ENCODE measurements around the gene TM7SF2. TPM values are rescaled to one million over a fixed set of nuclear protein-coding genes. Genes with fewer than 3 reads are reported as not detected.

Gene TM7SF2
- polyA plus RNA-seq, 1 donor (not counting 4 experiments of a cell fraction or from before 2014, with no cell fraction given) = 9.7 TPM

- dilution Hi-C loops (cut with MboI; ENCODE audit: extremely low pct_ligation_motif_present, low sequenced_read_pairs) = no loop called here
- H3K27me3 ChIP-seq (ENCODE audit: control insufficient read depth, extremely low read depth, insufficient read depth, low read length) = no peaks in the 10 kb centered on the region
- no peaks in the 10 kb centered on the region for H3K4me1 ChIP-seq (ENCODE audit: control insufficient read depth, extremely low read depth, insufficient read depth, low read length)
- DNase-seq (ENCODE audit: low read depth, low spot score) (no peak), FAIRE-seq (no peak)
- no peaks in the 10 kb centered on the region for H3K36me3 ChIP-seq (ENCODE audit: control insufficient read depth in 2 of 2, extremely low read depth in 1 of 2, insufficient read depth in 2 of 2, low read length in 2 of 2)
- TF ChIP-seq CTCF (optimal IDR thresholded peaks at IDR 0.05 in 1 of 3, IDR thresholded peaks at IDR 0.05 in 1 of 3, conservative IDR thresholded peaks at IDR 0.05 in 1 of 3; ENCODE audit: extremely low read depth in 1 of 3, insufficient read depth in 2 of 3, low read length in 3 of 3) (no peak), EZH2 (IDR thresholded peaks at IDR 0.05; ENCODE audit: low read length) (no peak)
- no peaks in the 10 kb centered on the region for H3K9me1 ChIP-seq (ENCODE audit: control insufficient read depth, extremely low read depth, insufficient read depth, low read length)
- no peaks in the 10 kb centered on the region for H3K9me3 ChIP-seq (ENCODE audit: control insufficient read depth, low read depth, low read length)
- no peak overlapping the region for H3K27ac ChIP-seq (ENCODE audit: control insufficient read depth, insufficient read depth, low read length)
- no peaks in the 10 kb centered on the region for H4K20me1 ChIP-seq (ENCODE audit: control insufficient read depth, extremely low read depth, insufficient read depth, low read length)
- H2AFZ ChIP-seq (ENCODE audit: control insufficient read depth, low read length) = no peak overlapping the region
- no peak overlapping the region for H3K4me3 ChIP-seq (ENCODE audit: control insufficient read depth in 2 of 3, extremely low read depth in 1 of 3, insufficient read depth in 2 of 3, low read depth in 1 of 3, low read length in 3 of 3)
- H3K9ac ChIP-seq (ENCODE audit: control insufficient read depth, extremely low read depth, insufficient read depth, low read length) = no peak overlapping the region
- H3K79me2 ChIP-seq (ENCODE audit: control insufficient read depth, insufficient read depth, low read length) = no peaks in the 10 kb centered on the region
- no peak overlapping the region for H3K4me2 ChIP-seq (ENCODE audit: control insufficient read depth, extremely low read depth, insufficient read depth, low read depth, low read length)
Measured at GRCh38 chr11:65067446-65067845, 44.2 kb upstream of the TM7SF2 start.

- FAIRE-seq (no peak), DNase-seq (ENCODE audit: low read depth, low spot score) (no peak)
- dilution Hi-C loops (cut with MboI; ENCODE audit: extremely low pct_ligation_motif_present, low sequenced_read_pairs) = no loop called here
- H3K4me1 ChIP-seq (ENCODE audit: control insufficient read depth, extremely low read depth, insufficient read depth, low read length) = no peaks in the 10 kb centered on the region
- H3K27me3 ChIP-seq (ENCODE audit: control insufficient read depth, extremely low read depth, insufficient read depth, low read length) = no peaks in the 10 kb centered on the region
- no peaks in the 10 kb centered on the region for H3K9me1 ChIP-seq (ENCODE audit: control insufficient read depth, extremely low read depth, insufficient read depth, low read length)
- H3K79me2 ChIP-seq (ENCODE audit: control insufficient read depth, insufficient read depth, low read length) = no peaks in the 10 kb centered on the region
- H4K20me1 ChIP-seq (ENCODE audit: control insufficient read depth, extremely low read depth, insufficient read depth, low read length) = no peaks in the 10 kb centered on the region
- no peak overlapping the region for H3K4me2 ChIP-seq (ENCODE audit: control insufficient read depth, extremely low read depth, insufficient read depth, low read depth, low read length)
- TF ChIP-seq CTCF (optimal IDR thresholded peaks at IDR 0.05 in 1 of 3, IDR thresholded peaks at IDR 0.05 in 1 of 3, conservative IDR thresholded peaks at IDR 0.05 in 1 of 3; ENCODE audit: extremely low read depth in 1 of 3, insufficient read depth in 2 of 3, low read length in 3 of 3) = no peak
- TF ChIP-seq EZH2 (IDR thresholded peaks at IDR 0.05; ENCODE audit: low read length) = no peak
- H3K9ac ChIP-seq (ENCODE audit: control insufficient read depth, extremely low read depth, insufficient read depth, low read length) = no peak overlapping the region
- H3K9me3 ChIP-seq (ENCODE audit: control insufficient read depth, low read depth, low read length) = no peaks in the 10 kb centered on the region
- no peak overlapping the region for H3K27ac ChIP-seq (ENCODE audit: control insufficient read depth, insufficient read depth, low read length)
- H2AFZ ChIP-seq (ENCODE audit: control insufficient read depth, low read length) = no peak overlapping the region
- H3K4me3 ChIP-seq (ENCODE audit: control insufficient read depth in 2 of 3, extremely low read depth in 1 of 3, insufficient read depth in 2 of 3, low read depth in 1 of 3, low read length in 3 of 3) = no peak overlapping the region
- H3K36me3 ChIP-seq (ENCODE audit: control insufficient read depth in 2 of 2, extremely low read depth in 1 of 2, insufficient read depth in 2 of 2, low read length in 2 of 2) = no peaks in the 10 kb centered on the region
Measured at GRCh38 chr11:65069217-65069616, 42.5 kb upstream of the TM7SF2 start.
